Panc1 (cell line): ENCODE results near the gene LYPD4. TPM values are rescaled to one million over a fixed set of nuclear protein-coding genes. Genes with fewer than 3 reads are reported as not detected.

Experiments
- ATAC-seq: fragments of 200-7000 bp; cut with Tn5 transposase; 2 replicates; pipeline ENCODE4 v1.9.1; 2020; ENCODE audit warnings: mild to moderate bottlenecking, moderate library complexity
- BruUV-seq: library from RNA; stranded (reverse); fragments of 400-500 nt; replicated peaks from 2 replicates; lab custom pipeline; 2021; lab: Mats Ljungman, UMichigan
- CTCF ChIA-PET: fragments of 300-600 bp; sonication (Branson Sonifier 250); formaldehyde crosslinking; loops from one replicate; lab custom pipeline; 2022; ENCODE audit warnings: antibody characterized with exemption; lab: Charles Lee
- POLR2A ChIA-PET: fragments of 300-600 bp; sonication (Branson Sonifier 250); formaldehyde crosslinking; loops from one replicate; lab custom pipeline; 2022; ENCODE audit warnings: antibody characterized with exemption; lab: Charles Lee
- DNase-seq: peaks from one replicate; pipeline ENCODE4 v3.0.0-alpha.2; 2010; ENCODE audit warnings: low read depth, low spot score
- H3K27ac ChIP-seq: 2 replicates; pipeline ENCODE4 v1.5.1; 2011; ENCODE audit warnings: mild to moderate bottlenecking, low read length, inconsistent platforms
- H3K27me3 ChIP-seq: fragments of 200-500 bp; sonication (Bioruptor generic); 2 replicates; pipeline ENCODE4 v1.6.0; 2014; ENCODE audit warnings: low read length, inconsistent platforms; ENCODE audit not compliant: control insufficient read depth, insufficient read depth
- H3K36me3 ChIP-seq: fragments of 200-500 bp; sonication (Bioruptor generic); 2 replicates; pipeline ENCODE4 v1.5.1; 2014; ENCODE audit warnings: inconsistent platforms, mild to moderate bottlenecking, low read length, moderate library complexity; ENCODE audit not compliant: control insufficient read depth, insufficient read depth
- H3K4me1 ChIP-seq: 2 replicates; pipeline ENCODE4 v1.5.1; 2011; ENCODE audit warnings: inconsistent platforms, mild to moderate bottlenecking, low read length, moderate library complexity; ENCODE audit not compliant: control insufficient read depth, insufficient read depth
- H3K4me3 ChIP-seq, 2 experiments: 2 replicates each; pipeline ENCODE4 v1.5.1; 2011 to 2012; ENCODE audit warnings: low read depth in 2 of 2, low read length in 2 of 2, mild to moderate bottlenecking in 2 of 2, inconsistent platforms in 1 of 2, moderate library complexity in 1 of 2
- H3K9me3 ChIP-seq: fragments of 200-500 bp; sonication (Bioruptor generic); 2 replicates; pipeline ENCODE4 v1.5.1; 2014; ENCODE audit warnings: low read depth, mild to moderate bottlenecking, inconsistent platforms, low read length, moderate library complexity; ENCODE audit not compliant: control insufficient read depth, insufficient read depth
- POLR2AphosphoS5 ChIP-seq: IDR thresholded peaks from 2 replicates; pipeline ENCODE4 v1.6.1; 2012; ENCODE audit warnings: mild to moderate bottlenecking, low read depth, low read length, moderate library complexity
- SIN3A ChIP-seq: IDR thresholded peaks from 2 replicates; pipeline ENCODE4 v1.6.1; 2012; ENCODE audit warnings: low read depth, mild to moderate bottlenecking, low read length, moderate library complexity, borderline replicate concordance; ENCODE audit not compliant: insufficient read depth
- TCF7L2 ChIP-seq: IDR thresholded peaks from 2 replicates; pipeline ENCODE4 v1.6.1; 2011; ENCODE audit warnings: mild to moderate bottlenecking, low read depth, low read length, inconsistent platforms
- in situ Hi-C: cut with HindIII; loops from 2 replicates; pipeline ENCODE4 v1.10.0; 2016; ENCODE audit warnings: low sequenced_read_pairs, low pct_unique_long_range_greater_than_20kb
- intact Hi-C: fragments of 100-400 bp; cut with micrococcal nuclease; formaldehyde crosslinking; loops from one replicate; pipeline ENCODE4 v1.10.0; 2022; ENCODE audit not compliant: unreplicated experiment
- total RNA-seq: library from RNA; stranded (reverse); gene quantifications from one replicate; pipeline ENCODE4 v1.2.1, GENCODE V29; 2021; ENCODE audit not compliant: unreplicated experiment
- TF ChIP-seq, protein P1 (sequence below), 2 experiments: IDR thresholded peaks; 2 replicates each; pipeline ENCODE4 v1.6.1; 2011 to 2012; ENCODE audit warnings: low read depth in 2 of 2, control low read depth in 1 of 2, low read length in 1 of 2, mild to moderate bottlenecking in 1 of 2, moderate library complexity in 1 of 2; ENCODE audit not compliant: insufficient read depth in 1 of 2
- TF ChIP-seq, protein P2 (sequence below): fragments of 450-650 bp; IDR thresholded peaks from 2 replicates; pipeline ENCODE4 v1.5.1; 2017; ENCODE audit warnings: mild to moderate bottlenecking

LYPD4 gene
- total RNA-seq, 1 experiment from 2014 or later = not detected

DNA sequence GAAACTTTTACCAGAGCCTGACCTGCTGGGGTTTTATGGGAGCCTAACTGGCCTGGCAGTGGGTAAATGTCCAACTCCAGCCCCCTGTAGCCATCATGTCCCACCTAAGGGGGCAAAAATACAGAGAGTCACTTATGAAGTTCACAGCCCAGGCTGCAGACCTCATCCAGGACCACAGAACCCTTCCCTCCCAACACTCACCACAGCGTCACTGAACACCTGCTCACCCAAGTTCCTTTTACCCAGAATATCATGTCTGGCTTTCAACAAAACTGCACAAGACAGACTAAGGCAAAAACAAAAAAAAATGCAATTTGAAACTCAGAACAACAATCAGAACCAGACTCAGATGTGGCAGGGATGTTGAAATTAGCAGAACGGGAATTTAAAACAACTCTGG, 41.7 kb downstream of the LYPD4 start:
- no peak overlapping the region for H3K4me3 ChIP-seq
- H3K4me1 ChIP-seq = no peaks in the 10 kb centered on the region
- H3K9me3 ChIP-seq = no peaks in the 10 kb centered on the region
- in situ Hi-C loops (no loop called here), intact Hi-C loops (no loop called here)
- no TSS peak for BruUV-seq
- CTCF ChIA-PET = no interaction called here
- H3K36me3 ChIP-seq = no peaks in the 10 kb centered on the region
- TF ChIP-seq, protein P1, sequence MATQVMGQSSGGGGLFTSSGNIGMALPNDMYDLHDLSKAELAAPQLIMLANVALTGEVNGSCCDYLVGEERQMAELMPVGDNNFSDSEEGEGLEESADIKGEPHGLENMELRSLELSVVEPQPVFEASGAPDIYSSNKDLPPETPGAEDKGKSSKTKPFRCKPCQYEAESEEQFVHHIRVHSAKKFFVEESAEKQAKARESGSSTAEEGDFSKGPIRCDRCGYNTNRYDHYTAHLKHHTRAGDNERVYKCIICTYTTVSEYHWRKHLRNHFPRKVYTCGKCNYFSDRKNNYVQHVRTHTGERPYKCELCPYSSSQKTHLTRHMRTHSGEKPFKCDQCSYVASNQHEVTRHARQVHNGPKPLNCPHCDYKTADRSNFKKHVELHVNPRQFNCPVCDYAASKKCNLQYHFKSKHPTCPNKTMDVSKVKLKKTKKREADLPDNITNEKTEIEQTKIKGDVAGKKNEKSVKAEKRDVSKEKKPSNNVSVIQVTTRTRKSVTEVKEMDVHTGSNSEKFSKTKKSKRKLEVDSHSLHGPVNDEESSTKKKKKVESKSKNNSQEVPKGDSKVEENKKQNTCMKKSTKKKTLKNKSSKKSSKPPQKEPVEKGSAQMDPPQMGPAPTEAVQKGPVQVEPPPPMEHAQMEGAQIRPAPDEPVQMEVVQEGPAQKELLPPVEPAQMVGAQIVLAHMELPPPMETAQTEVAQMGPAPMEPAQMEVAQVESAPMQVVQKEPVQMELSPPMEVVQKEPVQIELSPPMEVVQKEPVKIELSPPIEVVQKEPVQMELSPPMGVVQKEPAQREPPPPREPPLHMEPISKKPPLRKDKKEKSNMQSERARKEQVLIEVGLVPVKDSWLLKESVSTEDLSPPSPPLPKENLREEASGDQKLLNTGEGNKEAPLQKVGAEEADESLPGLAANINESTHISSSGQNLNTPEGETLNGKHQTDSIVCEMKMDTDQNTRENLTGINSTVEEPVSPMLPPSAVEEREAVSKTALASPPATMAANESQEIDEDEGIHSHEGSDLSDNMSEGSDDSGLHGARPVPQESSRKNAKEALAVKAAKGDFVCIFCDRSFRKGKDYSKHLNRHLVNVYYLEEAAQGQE (IDR thresholded peaks at IDR 0.05; ENCODE audit: insufficient read depth in 1 of 2, low read depth in 2 of 2, low read length in 1 of 2) = no peak
- TF ChIP-seq SIN3A (no peak), POLR2AphosphoS5 (no peak), TCF7L2 (no peak)
- TF ChIP-seq, protein P2, sequence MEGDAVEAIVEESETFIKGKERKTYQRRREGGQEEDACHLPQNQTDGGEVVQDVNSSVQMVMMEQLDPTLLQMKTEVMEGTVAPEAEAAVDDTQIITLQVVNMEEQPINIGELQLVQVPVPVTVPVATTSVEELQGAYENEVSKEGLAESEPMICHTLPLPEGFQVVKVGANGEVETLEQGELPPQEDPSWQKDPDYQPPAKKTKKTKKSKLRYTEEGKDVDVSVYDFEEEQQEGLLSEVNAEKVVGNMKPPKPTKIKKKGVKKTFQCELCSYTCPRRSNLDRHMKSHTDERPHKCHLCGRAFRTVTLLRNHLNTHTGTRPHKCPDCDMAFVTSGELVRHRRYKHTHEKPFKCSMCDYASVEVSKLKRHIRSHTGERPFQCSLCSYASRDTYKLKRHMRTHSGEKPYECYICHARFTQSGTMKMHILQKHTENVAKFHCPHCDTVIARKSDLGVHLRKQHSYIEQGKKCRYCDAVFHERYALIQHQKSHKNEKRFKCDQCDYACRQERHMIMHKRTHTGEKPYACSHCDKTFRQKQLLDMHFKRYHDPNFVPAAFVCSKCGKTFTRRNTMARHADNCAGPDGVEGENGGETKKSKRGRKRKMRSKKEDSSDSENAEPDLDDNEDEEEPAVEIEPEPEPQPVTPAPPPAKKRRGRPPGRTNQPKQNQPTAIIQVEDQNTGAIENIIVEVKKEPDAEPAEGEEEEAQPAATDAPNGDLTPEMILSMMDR = no peak
- H3K27me3 ChIP-seq = no peaks in the 10 kb centered on the region
- POLR2A ChIA-PET = no interaction called here
- ATAC-seq (no peak), DNase-seq (no peak)
- no peak overlapping the region for H3K27ac ChIP-seq

DNA sequence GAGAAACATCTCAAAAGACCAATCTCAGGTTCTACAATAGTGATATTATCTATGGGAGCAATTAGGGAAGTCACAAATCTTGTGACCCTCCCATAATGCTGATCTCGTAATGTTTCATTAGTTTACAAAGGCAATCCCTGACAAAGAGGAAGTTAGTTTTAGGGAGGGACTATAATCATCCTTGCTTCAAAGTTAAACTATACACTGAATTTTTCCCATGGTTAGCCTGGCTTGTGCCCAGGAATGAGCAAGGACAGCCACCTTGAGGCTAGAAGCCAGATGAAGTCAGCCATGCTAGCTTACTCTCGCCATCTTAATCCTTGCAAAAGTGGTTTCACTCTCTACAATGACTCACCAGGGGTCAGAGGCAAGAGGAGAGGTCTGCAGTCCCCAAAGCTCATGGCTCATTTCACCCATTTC, 42.7 kb downstream of the LYPD4 start:
- H3K4me3 ChIP-seq = no peak overlapping the region
- no peak for DNase-seq
- ChIA-PET POLR2A (no interaction called here), CTCF (interaction anchor here (0.6 kb wide), 1 partner anchor 43 kb away, joined by 3 read pairs; no protein-coding TSS in a partner anchor)
- H3K9me3 ChIP-seq = no peaks in the 10 kb centered on the region
- no peaks in the 10 kb centered on the region for H3K36me3 ChIP-seq
- H3K4me1 ChIP-seq = no peaks in the 10 kb centered on the region
- ATAC-seq = no peak
- BruUV-seq = no TSS peak
- in situ Hi-C loops = no loop called here
- no peak overlapping the region for H3K27ac ChIP-seq
- no peaks in the 10 kb centered on the region for H3K27me3 ChIP-seq
- TF ChIP-seq POLR2AphosphoS5 = no peak
- TF ChIP-seq, protein P1 (IDR thresholded peaks at IDR 0.05; ENCODE audit: insufficient read depth in 1 of 2, low read depth in 2 of 2, low read length in 1 of 2) = no peak
- TF ChIP-seq SIN3A = no peak
- intact Hi-C loops = no loop called here
